Esophagus muscularis mucosa (tissue), 4 donors: ENCODE data around the gene FAM181A.

Source experiments
- CTCF ChIP-seq, 3 experiments: fragments of 200-600 bp in 2 of 3; fragments of 450-650 bp in 1 of 3; sonication (generic) in 2 of 3; IDR thresholded peaks; one replicate each; pipeline ENCODE4 v1.5.1; 2017 to 2019; ENCODE audit warnings: antibody characterized with exemption in 3 of 3, mild to moderate bottlenecking in 2 of 3, moderate library complexity in 1 of 3
- EP300 ChIP-seq: sonication (generic); formaldehyde crosslinking; IDR thresholded peaks from one replicate; pipeline ENCODE4 v1.6.1; 2017; ENCODE audit warnings: antibody characterized with exemption
- POLR2A ChIP-seq: fragments of 450-650 bp; IDR thresholded peaks from one replicate; pipeline ENCODE4 v1.6.1; 2017; ENCODE audit warnings: antibody characterized with exemption, moderate library complexity, mild to moderate bottlenecking, low read depth
- POLR2AphosphoS5 ChIP-seq, 2 donors: sonication (generic); formaldehyde crosslinking; IDR thresholded peaks; one replicate each; pipeline ENCODE4 v1.6.1; 2017; ENCODE audit warnings: antibody characterized with exemption in 2 of 2

GRCh38 chr14:93932642-93933041 lies 5.5 kb downstream of the FAM181A start:
- TF ChIP-seq POLR2A (no peak), EP300 (no peak), CTCF (IDR thresholded peaks at IDR 0.05) (no peak), POLR2AphosphoS5 (IDR thresholded peaks at IDR 0.05) (no peak)
